ENCODE results near the gene PTPRK. TPM values are rescaled to one million over a fixed set of nuclear protein-coding genes. Genes with fewer than 3 reads are reported as not detected.
"Not testable (repeated sequence)": the region's sequence is repeated elsewhere in the genome, so short reads cannot be mapped to it uniquely, and the experiment has no call there.

PTPRK gene
- total RNA-seq, 1 donor from 2014 or later: 18.4 TPM

DNA sequence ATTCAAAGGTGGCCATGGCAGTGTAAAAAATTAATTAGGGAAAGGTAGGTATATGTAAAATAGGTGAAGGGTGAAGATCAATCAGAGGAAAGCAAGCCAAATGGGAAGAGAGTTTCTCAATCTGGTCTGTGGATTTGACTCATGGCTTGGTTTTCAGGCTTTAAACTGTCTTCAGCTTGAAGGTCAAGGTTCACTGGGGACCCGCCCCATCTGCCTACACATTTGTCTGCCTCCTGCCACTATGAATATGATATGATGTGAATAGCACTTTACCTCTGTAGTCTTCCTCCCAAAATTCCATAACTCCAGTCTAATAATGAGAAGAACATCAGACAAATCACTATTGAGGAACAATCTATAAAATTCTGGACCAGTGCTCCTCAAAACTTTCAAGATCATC, 587.3 kb downstream of the PTPRK start:
- Histone ChIP-seq H3K27me3 (ENCODE audit: low read depth) (no peaks in the 10 kb centered on the region), H3K36me3 (no peaks in the 10 kb centered on the region), H3K4me1 (no peaks in the 10 kb centered on the region), H3K9me3 (replicated peaks) (peaks cover 35% of the 10 kb centered on the region), H3K4me3 (no peak overlapping the region), H3K27ac (replicated peaks) (no peak overlapping the region)
- DNase-seq: no peak
- TF ChIP-seq, protein P1, sequence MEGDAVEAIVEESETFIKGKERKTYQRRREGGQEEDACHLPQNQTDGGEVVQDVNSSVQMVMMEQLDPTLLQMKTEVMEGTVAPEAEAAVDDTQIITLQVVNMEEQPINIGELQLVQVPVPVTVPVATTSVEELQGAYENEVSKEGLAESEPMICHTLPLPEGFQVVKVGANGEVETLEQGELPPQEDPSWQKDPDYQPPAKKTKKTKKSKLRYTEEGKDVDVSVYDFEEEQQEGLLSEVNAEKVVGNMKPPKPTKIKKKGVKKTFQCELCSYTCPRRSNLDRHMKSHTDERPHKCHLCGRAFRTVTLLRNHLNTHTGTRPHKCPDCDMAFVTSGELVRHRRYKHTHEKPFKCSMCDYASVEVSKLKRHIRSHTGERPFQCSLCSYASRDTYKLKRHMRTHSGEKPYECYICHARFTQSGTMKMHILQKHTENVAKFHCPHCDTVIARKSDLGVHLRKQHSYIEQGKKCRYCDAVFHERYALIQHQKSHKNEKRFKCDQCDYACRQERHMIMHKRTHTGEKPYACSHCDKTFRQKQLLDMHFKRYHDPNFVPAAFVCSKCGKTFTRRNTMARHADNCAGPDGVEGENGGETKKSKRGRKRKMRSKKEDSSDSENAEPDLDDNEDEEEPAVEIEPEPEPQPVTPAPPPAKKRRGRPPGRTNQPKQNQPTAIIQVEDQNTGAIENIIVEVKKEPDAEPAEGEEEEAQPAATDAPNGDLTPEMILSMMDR (IDR thresholded peaks at IDR 0.05; ENCODE audit: borderline replicate concordance): no peak
- intact Hi-C loops (cut with micrococcal nuclease): no loop called here

DNA sequence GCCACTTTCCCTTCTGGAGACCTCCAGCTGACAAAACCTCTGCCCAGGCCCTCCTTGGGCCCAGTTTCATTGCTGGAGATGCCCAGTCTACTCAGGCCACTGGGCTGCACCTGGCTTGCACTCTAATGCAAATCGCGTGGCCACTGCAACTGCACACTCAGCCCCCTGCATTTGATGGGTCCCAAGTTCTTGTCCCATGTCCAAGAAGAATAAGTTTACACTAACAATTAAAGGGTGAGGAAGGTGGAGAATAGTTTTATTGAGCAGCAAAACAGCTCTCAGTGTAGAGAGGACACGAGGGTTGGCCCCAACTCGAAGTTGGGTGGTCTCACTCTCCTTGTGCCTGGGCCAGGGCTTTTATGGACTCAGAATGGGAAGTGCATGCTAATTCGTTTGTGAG, 587.7 kb downstream of the PTPRK start:
- intact Hi-C loops (cut with micrococcal nuclease): no loop called here
- no peak overlapping the region for H3K27ac ChIP-seq (replicated peaks)
- TF ChIP-seq, protein P1 (IDR thresholded peaks at IDR 0.05; ENCODE audit: borderline replicate concordance): no peak
- no peaks in the 10 kb centered on the region for H3K27me3 ChIP-seq (ENCODE audit: low read depth)
- H3K4me1 ChIP-seq: no peaks in the 10 kb centered on the region
- H3K4me3 ChIP-seq: no peak overlapping the region
- no peaks in the 10 kb centered on the region for H3K36me3 ChIP-seq
- peaks cover 35% of the 10 kb centered on the region for H3K9me3 ChIP-seq (replicated peaks)
- no peak for DNase-seq

DNA sequence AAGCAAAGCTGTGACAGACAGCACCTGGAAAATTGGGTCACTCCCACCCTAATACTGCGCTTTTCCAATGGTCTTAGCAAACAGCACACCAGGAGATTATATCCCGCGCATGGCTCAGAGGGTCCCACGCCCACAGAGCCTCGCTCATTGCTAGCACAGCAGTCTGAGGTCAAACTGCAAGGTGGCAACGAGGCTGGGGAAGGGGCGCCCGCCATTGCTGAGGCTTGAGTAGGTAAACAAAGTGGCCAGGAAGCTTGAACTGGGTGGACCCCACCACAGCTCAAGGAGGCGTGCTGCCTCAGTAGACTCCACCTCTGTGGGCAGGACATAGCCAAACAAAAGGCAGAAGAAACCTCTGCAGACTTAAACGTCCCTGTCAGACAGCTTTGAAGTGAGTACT, 594.0 kb downstream of the PTPRK start:
- H3K36me3 ChIP-seq; H3K4me3 ChIP-seq; H3K27me3 ChIP-seq (ENCODE audit: low read depth); H3K27ac ChIP-seq (replicated peaks); H3K4me1 ChIP-seq; DNase-seq; intact Hi-C loops (cut with micrococcal nuclease): not testable (repeated sequence)
- H3K9me3 ChIP-seq (replicated peaks): peaks cover 28% of the 10 kb centered on the region

DNA sequence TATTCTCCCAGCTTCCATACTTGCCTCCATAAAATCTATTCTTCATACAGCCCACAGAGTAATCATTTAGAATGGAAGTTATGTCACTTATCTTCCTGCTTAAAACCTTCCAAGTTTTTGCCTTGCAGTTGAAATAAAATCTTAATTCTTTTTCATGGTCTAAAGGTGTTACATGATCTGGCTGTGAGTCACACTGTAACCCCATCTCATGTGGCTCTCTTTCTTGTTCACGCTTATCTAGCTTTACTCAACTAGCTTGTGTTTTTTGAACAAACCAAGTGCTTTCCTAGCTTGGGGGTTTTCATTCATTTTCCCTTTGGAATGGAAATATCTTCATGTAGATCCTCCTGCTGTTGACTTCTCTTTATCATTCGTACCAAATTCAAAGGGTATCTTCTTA, 596.0 kb downstream of the PTPRK start:
- TF ChIP-seq, protein P1 (IDR thresholded peaks at IDR 0.05; ENCODE audit: borderline replicate concordance): no peak
- Histone ChIP-seq H3K4me3 (no peak overlapping the region), H3K4me1 (no peaks in the 10 kb centered on the region), H3K9me3 (replicated peaks) (peaks cover 27% of the 10 kb centered on the region), H3K36me3 (no peaks in the 10 kb centered on the region), H3K27me3 (ENCODE audit: low read depth) (no peaks in the 10 kb centered on the region), H3K27ac (replicated peaks) (no peak overlapping the region)
- DNase-seq: no peak
- intact Hi-C loops (cut with micrococcal nuclease): no loop called here

DNA sequence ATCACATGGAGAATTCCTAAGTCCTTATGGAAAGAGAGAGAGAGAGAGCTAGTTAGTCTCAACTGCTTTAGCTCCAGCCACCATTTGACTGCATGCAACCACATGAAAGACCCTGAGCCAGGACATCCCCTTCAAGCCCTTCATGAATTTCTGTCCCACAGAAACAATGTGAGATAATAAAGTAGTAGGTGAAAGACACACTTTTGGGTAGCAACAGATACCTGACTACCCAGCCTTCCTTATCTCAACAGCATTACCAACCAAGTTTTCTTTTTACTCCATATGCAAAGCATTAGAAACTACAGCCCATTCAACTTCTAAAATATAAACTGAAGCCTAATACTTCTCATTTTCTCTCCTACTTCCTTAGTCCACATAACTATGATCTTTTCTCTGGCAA, 596.4 kb downstream of the PTPRK start:
- Histone ChIP-seq H3K36me3 (no peaks in the 10 kb centered on the region), H3K4me3 (no peak overlapping the region), H3K27me3 (ENCODE audit: low read depth) (no peaks in the 10 kb centered on the region), H3K9me3 (replicated peaks) (peaks cover 26% of the 10 kb centered on the region), H3K4me1 (no peaks in the 10 kb centered on the region), H3K27ac (replicated peaks) (no peak overlapping the region)
- intact Hi-C loops (cut with micrococcal nuclease): no loop called here
- DNase-seq: no peak
- TF ChIP-seq, protein P1 (IDR thresholded peaks at IDR 0.05; ENCODE audit: borderline replicate concordance): no peak

DNA sequence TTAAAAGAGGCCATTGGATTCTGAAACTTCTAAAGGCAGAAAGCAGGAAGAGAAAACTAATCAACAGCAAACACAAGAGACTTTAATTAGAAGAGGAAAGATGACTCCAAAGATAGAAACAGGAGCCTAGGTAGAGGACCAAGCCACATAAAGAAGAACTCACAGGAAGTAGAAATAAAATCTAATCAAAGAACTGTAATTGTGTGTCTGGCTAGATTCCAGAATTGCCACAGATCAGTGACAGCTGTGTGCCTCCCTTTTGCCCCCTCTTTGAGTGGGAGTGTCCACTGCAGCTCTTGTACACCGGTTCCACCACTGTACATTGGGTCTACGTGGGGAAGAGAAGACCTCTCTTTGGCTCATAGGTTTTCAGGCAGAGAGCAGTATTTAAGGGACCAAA, 597.3 kb downstream of the PTPRK start:
- TF ChIP-seq, protein P1 (IDR thresholded peaks at IDR 0.05; ENCODE audit: borderline replicate concordance): no peak
- Histone ChIP-seq H3K4me3 (no peak overlapping the region), H3K27me3 (ENCODE audit: low read depth) (no peaks in the 10 kb centered on the region), H3K36me3 (no peaks in the 10 kb centered on the region), H3K4me1 (no peaks in the 10 kb centered on the region), H3K27ac (replicated peaks) (no peak overlapping the region), H3K9me3 (replicated peaks) (peaks cover 20% of the 10 kb centered on the region)
- no peak for DNase-seq
- intact Hi-C loops (cut with micrococcal nuclease): no loop called here

Measured in left ventricle myocardium inferior (tissue), 1 donor.